Natural killer cell (primary cell): ENCODE measurements around the gene PER2. TPM values are rescaled to one million over a fixed set of nuclear protein-coding genes. Genes with fewer than 3 reads are reported as not detected.

ENCODE experiments used
- ATAC-seq, 3 donors: fragments of 150-1000 bp in 2 of 3; fragments of 200-7000 bp in 1 of 3; cut with Tn5 transposase; 1 replicate in 1 of 3; 2 replicates in 2 of 3; pipeline ENCODE4 v1.10.0; 2021; ENCODE audit warnings: mild to moderate bottlenecking in 2 of 3, moderate library complexity in 2 of 3
- DNase-seq, 2 donors: peaks; one replicate each; pipeline versions ENCODE4 v3.0.0 to v3.0.0-alpha.2; 2013 to 2021; ENCODE audit warnings: mixed read lengths in 1 of 2
- H3K27ac ChIP-seq: one replicate; pipeline ENCODE4 v1.5.1; 2013; ENCODE audit warnings: mild to moderate bottlenecking, low read length
- H3K27me3 ChIP-seq: one replicate; pipeline ENCODE4 v1.6.1; 2013; ENCODE audit warnings: low read length; ENCODE audit not compliant: control insufficient read depth, insufficient read depth
- H3K36me3 ChIP-seq: one replicate; pipeline ENCODE4 v1.6.1; 2013; ENCODE audit warnings: low read length; ENCODE audit not compliant: control insufficient read depth, insufficient read depth
- H3K4me1 ChIP-seq: one replicate; pipeline ENCODE4 v1.6.1; 2013; ENCODE audit warnings: low read length; ENCODE audit not compliant: control insufficient read depth, insufficient read depth
- H3K4me3 ChIP-seq: one replicate; pipeline ENCODE4 v1.5.1; 2013; ENCODE audit warnings: low read length
- H3K9me3 ChIP-seq: one replicate; pipeline ENCODE4 v1.6.1; 2013; ENCODE audit warnings: low read length; ENCODE audit not compliant: control insufficient read depth, insufficient read depth
- H3K27ac Mint-ChIP-seq, 2 donors: one replicate each; pipeline ENCODE4 v1.8.0; 2022; ENCODE audit warnings: mild to moderate bottlenecking in 2 of 2, mixed read lengths in 2 of 2, moderate library complexity in 1 of 2
- H3K27me3 Mint-ChIP-seq, 2 donors: one replicate each; pipeline ENCODE4 v1.8.0; 2022; ENCODE audit warnings: low read depth in 2 of 2, mixed read lengths in 2 of 2
- H3K36me3 Mint-ChIP-seq: one replicate; pipeline ENCODE4 v1.8.0; 2022; ENCODE audit warnings: mixed read lengths
- H3K4me1 Mint-ChIP-seq, 2 donors: one replicate each; pipeline ENCODE4 v1.8.0; 2022; ENCODE audit warnings: mixed read lengths in 2 of 2
- H3K4me3 Mint-ChIP-seq: one replicate; pipeline ENCODE4 v1.8.0; 2022; ENCODE audit warnings: mild to moderate bottlenecking, moderate library complexity, mixed read lengths
- H3K9me3 Mint-ChIP-seq, 2 donors: one replicate each; pipeline ENCODE4 v1.8.0; 2022; ENCODE audit warnings: mixed read lengths in 2 of 2
- CTCF ChIP-seq: fragments of 200-600 bp; IDR thresholded peaks from one replicate; pipeline ENCODE4 v1.8.0; 2022; ENCODE audit warnings: antibody characterized with exemption
- WGBS: methylation state at CpG from one replicate; pipeline ENCODE4 v1.1.7; 2013; ENCODE audit warnings: missing lambda C conversion rate; ENCODE audit not compliant: insufficient coverage; 5-methylcytosine and 5-hydroxymethylcytosine counted together
- intact Hi-C: fragments of 100-400 bp; cut with micrococcal nuclease; formaldehyde crosslinking; loops from one replicate; pipeline ENCODE4 v1.14.2; 2022
- total RNA-seq, 4 donors: library from RNA; stranded (reverse); fragments of 120-200 nt in 1 of 4; gene quantifications; one replicate each; pipeline versions ENCODE4 v1.2.3 to v1.2.4, GENCODE V29; 2013 to 2022

The PER2 gene
- total RNA-seq, 3 donors from 2014 or later (not counting 1 experiment from before 2014, with no cell fraction given) = 26.3 to 32.9 (median 32.6) TPM

- Histone ChIP-seq H3K27ac (no peak overlapping the region), H3K4me1 (peaks cover 3% of the 10 kb centered on the region), H3K4me3 (no peak overlapping the region), H3K27me3 (no peaks in the 10 kb centered on the region), H3K9me3 (no peaks in the 10 kb centered on the region), H3K36me3 (peaks cover 31% of the 10 kb centered on the region)
- Mint-ChIP-seq H3K4me1 (peaks cover 4 to 11% of the 10 kb centered on the region in 2 donors), H3K4me3 (no peak overlapping the region), H3K27me3 (no peaks in the 10 kb centered on the region), H3K36me3 (peaks cover 7% of the 10 kb centered on the region), H3K27ac (no peak overlapping the region), H3K9me3 (no peaks in the 10 kb centered on the region)
- intact Hi-C loops = no loop called here
- no peak for TF ChIP-seq CTCF
- WGBS = 96% methylated on average over 20 of the region's 20 CpGs
- ATAC-seq = no peak
- DNase-seq = no peak
Measured at GRCh38 chr2:238267884-238268680, 20.3 kb downstream of the PER2 start.

- no peaks in the 10 kb centered on the region for H3K27me3 Mint-ChIP-seq
- no peak overlapping the region for H3K4me3 Mint-ChIP-seq
- DNase-seq (no peak), ATAC-seq (no peak)
- TF ChIP-seq CTCF = no peak
- H3K27ac Mint-ChIP-seq = no peak overlapping the region
- H3K4me1 ChIP-seq = peaks cover 3% of the 10 kb centered on the region
- H3K27me3 ChIP-seq = no peaks in the 10 kb centered on the region
- no peaks in the 10 kb centered on the region for H3K9me3 Mint-ChIP-seq
- H3K36me3 Mint-ChIP-seq = peaks cover 7% of the 10 kb centered on the region
- H3K4me3 ChIP-seq = no peak overlapping the region
- WGBS = 93% methylated on average over 1 of the region's 1 CpG
- intact Hi-C loops = no loop called here
- peaks cover 25% of the 10 kb centered on the region for H3K36me3 ChIP-seq
- H3K27ac ChIP-seq = no peak overlapping the region
- no peaks in the 10 kb centered on the region for H3K9me3 ChIP-seq
- peaks cover 4 to 11% of the 10 kb centered on the region in 2 donors for H3K4me1 Mint-ChIP-seq
Measured at GRCh38 chr2:238267341-238267710, 21.1 kb downstream of the PER2 start.

GRCh38 chr2:238265605-238266004 lies 22.8 kb downstream of the PER2 start:
- WGBS = 87% methylated on average over 11 of the region's 11 CpGs
- H3K36me3 Mint-ChIP-seq = no peaks in the 10 kb centered on the region

More at GRCh38 chr2:238265605-238266004, 22.8 kb downstream of the PER2 start:
- H3K4me3 Mint-ChIP-seq = no peak overlapping the region
- H3K9me3 Mint-ChIP-seq = no peaks in the 10 kb centered on the region
- ATAC-seq (no peak), DNase-seq (no peak)
- Histone ChIP-seq H3K4me1 (peaks cover 3% of the 10 kb centered on the region), H3K36me3 (peaks cover 22% of the 10 kb centered on the region), H3K4me3 (no peak overlapping the region), H3K9me3 (no peaks in the 10 kb centered on the region), H3K27ac (no peak overlapping the region), H3K27me3 (no peaks in the 10 kb centered on the region)
- intact Hi-C loops = no loop called here
- H3K27ac Mint-ChIP-seq = no peak overlapping the region
- TF ChIP-seq CTCF = no peak
- H3K4me1 Mint-ChIP-seq = peaks cover 4 to 11% of the 10 kb centered on the region in 2 donors
- H3K27me3 Mint-ChIP-seq = no peaks in the 10 kb centered on the region
